ENCODE measurements around the gene MN1.
"Not testable (repeated sequence)": the region's sequence is repeated elsewhere in the genome, so short reads cannot be mapped to it uniquely, and the experiment has no call there.

MN1 gene

DNA sequence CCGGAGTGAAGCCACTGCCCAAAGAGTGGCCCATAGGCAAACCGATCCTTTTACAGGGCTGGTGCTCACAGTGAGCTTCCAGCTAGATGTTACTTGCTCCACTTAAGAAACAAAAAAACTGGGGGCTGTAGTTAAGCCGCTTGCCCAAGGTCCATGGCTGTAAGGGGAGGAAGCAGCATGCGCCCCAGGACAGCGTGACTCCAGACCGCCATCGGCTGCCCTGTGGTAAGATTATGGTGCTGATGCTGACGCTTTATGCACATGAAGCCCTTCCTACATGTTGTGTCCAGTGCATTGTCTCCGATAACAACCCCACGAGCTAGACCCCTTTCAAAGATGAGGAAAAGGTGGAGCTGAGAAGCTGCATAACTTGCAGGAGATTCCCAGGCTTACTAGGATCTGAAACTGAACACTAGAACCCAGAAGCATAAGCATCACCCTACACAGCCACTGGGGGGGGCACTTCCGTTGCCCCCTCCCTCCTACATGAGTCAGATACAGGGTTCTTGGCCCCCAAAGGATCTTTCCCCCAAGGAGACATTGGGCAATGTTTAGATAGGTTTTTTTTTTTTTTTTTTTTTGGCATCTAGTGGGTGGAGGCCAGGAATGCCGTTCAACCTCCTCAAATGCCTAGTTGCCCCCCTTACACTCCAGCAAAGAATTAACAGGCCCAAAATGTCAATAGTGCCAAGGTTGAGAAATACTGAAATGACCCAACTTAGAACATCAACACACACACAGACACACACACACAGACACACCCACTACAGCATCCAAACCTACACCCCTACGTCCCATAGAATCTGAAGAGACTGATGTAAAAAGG is 53.9 kb downstream of the MN1 start:
- in situ Hi-C loops (cut with HindIII; ENCODE audit: low sequenced_read_pairs): no loop called here

DNA sequence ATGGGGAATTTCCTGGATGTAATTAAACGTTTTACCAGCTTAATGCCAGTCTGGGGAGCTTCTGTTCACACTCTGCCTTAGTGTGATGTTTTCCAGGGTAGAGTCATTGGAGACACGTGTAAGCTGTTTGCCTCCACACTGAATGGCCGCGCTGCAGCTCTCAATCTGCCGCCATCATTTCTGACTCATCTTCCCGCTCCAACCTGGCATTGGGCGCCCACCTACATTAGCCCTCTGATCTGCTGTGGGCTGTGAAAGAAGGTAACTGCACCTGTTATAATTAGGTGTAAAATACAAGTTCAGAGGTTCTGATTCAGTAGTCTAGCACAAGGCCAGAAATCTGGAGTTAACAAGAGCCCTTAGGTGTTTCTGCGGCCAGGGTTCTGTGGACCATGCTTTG is 54.6 kb downstream of the MN1 start:
- in situ Hi-C loops (cut with HindIII; ENCODE audit: low sequenced_read_pairs): no loop called here

DNA sequence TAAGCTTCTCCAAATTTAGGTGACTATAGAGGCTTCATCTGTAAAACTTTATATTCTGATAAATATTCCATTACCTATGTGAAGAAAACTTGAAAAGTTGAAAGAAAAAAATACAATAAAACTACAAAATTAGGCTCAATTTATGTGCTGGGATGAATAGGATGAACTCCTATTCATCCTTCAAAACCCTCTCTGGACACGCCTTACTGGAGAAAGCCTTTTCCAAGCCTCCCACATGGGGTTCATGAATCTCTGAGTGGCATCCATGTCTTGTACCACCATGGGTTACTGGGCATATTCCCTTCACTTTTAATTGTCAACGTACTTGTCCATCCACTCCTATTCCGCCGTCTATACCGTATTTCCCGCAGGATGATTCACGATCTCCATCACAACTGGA is 55.7 kb downstream of the MN1 start:
- in situ Hi-C loops (cut with HindIII; ENCODE audit: low sequenced_read_pairs): no loop called here

DNA sequence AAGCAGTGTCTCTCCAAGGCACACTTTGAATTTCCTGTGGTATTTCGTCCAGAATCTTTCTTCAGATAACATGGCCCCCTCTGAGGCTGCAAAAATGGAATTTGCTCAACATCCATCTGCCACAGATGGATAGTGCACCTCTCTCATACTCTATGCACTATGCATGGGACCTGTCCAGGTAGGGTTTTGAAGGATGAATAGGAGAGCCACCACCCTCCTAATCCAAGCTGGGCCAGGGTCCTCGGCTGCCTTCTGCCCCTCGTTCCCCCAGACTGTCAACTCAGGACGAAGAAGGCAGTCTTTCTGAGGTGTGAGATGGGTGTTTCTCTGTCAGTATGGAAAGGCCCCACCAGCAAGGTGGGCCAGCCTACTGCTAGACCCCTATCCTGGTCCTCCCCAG is 56.4 kb downstream of the MN1 start:
- in situ Hi-C loops (cut with HindIII; ENCODE audit: low sequenced_read_pairs): no loop called here

DNA sequence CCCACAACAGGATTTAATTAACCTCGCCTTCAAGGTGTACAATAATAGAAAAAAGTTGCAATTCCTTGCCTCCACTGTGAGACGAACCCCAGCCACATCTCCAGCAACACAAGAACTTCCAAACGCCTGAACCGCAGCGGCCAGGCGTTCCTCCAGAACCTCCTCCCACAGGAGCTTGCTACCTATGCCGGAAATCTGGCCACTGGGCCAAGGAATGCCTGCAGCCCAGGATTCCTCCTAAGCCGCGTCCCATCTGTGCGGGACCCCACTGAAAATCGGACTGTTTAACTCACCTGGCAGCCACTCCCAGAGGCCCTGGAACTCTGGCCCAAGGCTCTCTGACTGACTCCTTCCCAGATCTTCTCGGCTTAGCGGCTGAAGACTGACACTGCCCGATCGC is 57.5 kb downstream of the MN1 start:
- in situ Hi-C loops (cut with HindIII; ENCODE audit: low sequenced_read_pairs): not testable (repeated sequence)

DNA sequence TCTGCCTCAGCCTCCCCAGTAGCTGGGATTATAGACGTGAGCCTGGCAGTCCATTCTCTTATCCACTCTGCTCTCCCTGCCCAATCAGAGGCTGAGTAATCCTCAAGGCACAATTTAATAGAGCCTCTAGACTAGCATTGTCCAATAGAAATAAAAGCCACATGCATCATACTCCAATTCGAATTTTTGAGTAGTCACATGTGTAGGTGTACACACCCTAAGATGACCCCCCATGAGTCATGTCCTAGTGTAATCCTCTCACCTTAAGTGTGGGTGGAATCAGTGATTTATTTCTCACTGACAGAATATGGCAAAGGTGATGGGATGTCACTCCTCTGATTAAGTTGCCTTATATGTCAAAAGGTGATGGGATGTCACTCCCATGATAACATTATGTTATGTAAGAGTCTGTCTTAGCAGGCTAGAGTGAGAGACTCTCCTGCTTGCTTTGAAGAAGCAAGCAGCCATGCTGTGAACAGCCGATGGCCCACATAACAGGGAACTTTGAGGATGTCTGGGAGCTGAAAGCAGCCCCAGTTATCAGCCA is 61.3 kb downstream of the MN1 start:
- in situ Hi-C loops (cut with HindIII; ENCODE audit: low sequenced_read_pairs): no loop called here

DNA sequence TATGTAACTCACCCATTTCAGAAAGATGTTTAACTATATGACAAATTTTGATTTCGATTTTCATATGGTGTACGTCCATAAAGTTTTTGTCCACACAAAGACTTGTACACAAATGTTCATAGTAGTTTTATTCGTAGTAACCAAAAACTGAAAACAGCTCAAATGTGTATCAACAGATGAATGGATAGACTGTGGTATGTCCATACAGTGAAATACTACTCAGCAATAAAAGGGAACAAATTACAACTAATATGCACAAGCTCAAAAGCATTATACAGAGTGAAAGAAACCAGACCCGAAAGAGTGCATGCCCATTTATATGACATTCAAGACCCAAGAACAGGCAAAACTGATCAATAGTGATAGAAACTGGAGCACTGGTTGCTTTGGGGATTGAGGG is 64.0 kb downstream of the MN1 start:
- in situ Hi-C loops (cut with HindIII; ENCODE audit: low sequenced_read_pairs): no loop called here

DNA sequence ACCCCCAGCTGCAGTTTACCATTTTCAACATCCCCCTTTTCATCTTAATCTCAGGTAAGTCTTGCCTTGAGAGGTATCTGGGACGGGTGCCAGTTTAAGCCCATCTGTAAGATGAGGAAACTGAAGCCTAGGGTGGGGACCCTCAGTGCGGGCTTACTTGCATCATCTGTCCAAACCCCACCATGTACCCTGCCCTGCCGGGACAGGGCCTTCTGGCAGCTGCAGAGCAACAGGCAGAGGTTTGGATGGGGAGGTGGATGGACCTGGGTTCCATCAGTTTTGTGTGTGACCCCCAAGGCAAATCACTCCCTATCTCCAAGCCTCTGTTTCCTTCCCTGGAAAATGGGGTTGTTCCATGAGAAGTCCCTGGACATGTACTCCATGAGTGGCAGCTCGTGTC is 67.5 kb downstream of the MN1 start:
- in situ Hi-C loops (cut with HindIII; ENCODE audit: low sequenced_read_pairs): no loop called here

DNA sequence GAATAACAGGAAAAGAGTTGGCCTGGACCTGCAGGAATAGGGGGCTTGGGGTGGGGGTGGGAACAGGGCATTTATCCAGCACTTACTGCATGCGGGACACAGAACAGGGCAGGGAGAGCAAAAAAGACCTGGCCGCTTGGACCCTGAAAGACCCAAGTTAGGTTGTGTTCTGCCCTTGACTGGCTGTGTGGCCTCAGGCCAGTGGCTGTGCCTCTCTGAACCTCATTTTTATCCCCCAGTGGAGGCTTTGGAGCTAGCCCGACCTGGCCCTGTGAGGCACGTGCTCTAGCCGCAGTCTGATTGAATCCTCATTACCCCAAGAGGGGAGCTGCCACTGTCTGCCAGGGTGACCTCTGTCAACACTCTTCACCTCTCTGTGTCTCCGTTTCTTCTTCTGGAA is 68.7 kb downstream of the MN1 start:
- in situ Hi-C loops (cut with HindIII; ENCODE audit: low sequenced_read_pairs): no loop called here

DNA sequence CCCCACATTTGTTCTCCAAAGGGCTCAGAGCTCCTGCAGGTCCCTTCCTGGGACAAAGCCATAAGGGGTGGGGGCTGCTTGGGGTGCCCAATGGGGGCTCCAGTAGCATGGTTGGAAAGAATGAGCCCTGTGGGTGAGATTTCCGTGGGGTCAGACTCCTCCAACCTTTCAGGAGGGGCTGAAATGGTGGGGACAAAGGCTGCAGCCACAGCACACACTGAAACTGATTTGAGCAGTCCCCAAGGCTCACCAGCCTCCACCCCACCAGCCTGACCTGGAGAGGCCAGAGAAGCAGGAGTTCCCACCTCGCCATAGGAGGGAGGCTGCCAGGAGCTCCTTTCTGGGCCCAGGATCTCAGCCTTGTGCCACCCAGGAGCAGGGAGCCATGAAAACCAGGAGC is 69.2 kb downstream of the MN1 start:
- in situ Hi-C loops (cut with HindIII; ENCODE audit: low sequenced_read_pairs): no loop called here

DNA sequence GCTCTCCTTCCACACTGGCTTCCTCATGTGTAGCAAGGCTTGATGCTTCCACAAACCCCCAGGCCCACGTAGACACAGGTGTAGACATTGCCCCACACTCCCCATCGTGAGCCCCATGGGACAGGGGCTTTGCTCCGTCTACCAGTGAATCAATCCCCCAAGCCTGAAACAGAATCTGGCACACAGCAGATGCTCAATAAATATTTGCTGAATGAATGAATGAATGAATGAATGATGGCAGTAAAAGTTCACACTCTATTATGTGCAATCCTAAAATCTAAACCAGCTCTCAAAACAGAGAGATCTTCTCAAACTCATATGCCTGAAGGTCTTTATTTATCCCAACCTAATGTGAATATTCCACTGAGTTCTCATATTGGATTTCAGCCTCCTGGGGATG is 69.9 kb downstream of the MN1 start:
- in situ Hi-C loops (cut with HindIII; ENCODE audit: low sequenced_read_pairs): no loop called here

DNA sequence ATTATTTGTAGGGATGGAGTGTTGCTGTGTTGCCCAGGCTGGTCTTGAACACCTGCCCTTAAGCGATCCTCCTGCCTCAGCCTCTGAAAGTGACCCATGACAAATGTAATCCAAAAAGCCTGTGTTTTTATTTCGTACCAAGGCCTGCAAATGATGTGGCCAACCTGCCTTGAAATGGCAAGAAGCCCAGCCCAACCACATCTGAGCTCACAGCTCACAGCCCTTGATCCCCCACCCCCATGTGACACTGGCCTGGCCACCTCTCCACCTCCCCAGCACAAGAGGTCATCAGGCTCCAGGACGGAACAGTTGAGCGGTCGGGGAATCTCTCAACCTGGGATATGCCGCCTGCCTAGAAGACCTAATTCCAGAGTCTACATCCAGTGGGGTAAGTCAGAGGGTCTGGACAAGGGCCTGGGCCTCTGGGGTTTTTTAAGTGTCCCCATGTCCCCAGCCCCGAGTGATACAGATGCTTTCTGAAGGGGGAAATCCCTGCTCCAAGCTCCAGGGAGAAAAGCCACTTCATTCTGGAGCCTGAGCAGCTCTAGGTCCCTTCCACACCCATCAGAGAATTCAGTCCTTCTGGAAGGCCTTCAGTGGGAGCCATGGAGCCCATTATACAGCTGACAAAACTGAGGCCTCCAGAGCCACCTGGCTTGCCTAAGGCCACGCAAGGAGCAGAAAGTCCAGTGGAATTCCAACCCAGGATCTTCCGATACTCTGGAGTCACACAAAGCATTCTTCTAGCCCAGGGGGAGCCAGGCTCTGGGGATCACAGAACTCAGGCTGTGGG is 70.7 kb downstream of the MN1 start:
- in situ Hi-C loops (cut with HindIII; ENCODE audit: low sequenced_read_pairs): no loop called here

DNA sequence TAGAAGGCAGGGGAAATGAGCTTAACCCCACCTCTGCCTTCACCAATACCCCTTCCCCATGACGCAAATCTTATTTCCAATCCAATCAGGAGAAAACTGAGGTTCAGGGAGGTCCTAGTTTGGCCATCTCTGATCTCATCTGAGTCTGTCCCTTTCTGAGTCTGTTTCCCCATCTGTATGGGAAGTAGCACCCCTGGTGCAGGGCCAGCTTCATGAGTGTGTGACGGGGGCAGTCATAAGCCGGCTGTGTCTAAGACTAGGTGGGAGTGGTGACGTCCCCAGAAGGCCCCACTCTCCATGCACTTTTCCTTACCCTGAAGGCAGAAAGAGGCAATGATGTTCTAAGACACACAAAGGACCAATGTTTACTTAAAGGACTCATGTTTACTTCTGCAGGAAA is 72.3 kb downstream of the MN1 start:
- in situ Hi-C loops (cut with HindIII; ENCODE audit: low sequenced_read_pairs): no loop called here

DNA sequence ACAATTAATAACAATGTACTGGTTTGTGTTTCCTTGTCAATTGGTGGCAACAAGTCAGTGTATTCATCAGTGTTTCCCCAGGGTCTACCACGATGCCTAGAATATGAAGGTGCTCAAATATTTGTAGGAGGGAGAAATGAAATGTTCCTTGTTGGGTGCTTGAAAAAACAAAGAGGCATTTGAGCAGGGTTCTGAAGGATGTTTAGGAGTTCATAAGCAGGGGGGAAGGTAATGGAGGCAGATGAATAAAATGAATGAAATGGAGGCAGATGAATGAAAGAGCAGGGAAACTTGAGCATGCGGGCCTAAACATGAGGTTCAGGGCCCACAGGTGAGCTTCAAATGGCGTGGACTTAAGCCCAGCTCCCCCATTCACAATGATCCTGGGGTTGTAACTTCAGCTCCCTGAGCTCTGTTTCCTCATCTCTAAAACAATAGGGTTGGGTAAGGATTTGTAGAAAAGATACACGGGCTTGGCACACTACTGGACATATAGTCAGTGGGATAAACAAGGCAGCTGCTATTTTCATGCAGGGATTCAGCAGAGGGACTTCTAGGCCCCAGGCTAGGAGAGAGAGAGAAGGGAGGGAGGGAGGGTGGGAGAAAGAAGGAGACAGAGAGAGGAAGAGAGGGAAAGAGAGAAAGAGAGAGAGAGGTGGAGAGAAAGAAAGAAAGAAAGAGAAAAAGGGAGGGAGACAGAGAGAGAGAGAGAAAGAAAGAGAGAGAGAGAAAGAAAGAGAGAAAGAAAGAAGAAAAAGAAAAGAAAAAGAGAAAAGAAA is 73.7 kb downstream of the MN1 start:
- in situ Hi-C loops (cut with HindIII; ENCODE audit: low sequenced_read_pairs): no loop called here

DNA sequence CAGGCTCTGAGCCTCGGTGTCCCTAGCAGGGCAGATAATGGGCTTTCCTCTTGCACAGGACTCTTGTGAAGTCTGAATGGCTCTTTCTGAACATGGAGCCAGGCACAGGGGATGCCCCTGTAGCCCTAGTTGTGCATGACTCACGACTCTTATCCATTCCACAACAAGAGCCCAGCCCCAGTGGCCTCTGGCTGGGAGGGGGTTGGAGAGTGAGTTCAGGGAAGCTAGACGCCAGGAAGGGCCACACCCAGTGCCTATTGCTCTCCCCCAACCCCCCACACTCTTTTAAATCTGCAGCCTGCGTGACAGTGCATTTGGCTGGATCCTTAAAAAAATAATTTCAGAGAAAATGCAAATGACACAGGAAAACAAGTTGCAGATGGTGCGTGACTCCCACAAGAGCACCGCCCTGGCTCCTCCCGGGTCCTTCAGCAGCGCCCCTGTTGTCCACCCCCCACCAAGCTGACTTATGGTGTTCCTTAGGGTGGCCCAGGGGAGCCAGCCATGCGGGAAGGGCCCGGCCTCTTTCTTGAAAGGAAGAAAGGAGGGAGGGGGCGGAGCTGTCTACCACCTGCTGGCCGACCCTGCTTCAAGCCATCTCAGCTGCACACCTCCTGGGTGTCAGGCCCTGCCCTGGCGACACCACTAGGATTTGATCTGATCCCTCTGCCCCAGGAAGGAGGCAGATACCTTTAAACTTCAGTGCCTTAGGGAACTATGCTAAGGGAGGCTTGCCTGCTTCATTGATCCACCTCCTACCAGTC is 74.7 kb downstream of the MN1 start:
- in situ Hi-C loops (cut with HindIII; ENCODE audit: low sequenced_read_pairs): no loop called here

DNA sequence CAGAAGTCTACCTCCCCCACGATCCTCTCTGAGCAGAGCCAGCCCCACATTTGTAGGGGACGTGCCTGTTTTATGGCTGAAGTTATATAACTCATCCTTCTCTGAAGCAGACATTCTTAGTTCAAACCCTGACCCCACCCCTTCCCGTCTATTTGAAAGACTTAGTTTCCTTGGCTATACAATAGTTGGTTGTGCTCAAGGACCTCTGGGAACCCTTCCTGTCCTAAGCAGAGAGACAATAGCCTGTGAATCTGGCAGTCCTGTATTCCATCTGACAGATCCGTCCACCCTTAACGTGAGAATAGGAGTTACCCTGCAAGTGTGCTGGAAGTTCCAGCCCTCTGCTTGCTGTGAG is 75.2 kb downstream of the MN1 start:
- in situ Hi-C loops (cut with HindIII; ENCODE audit: low sequenced_read_pairs): no loop called here

DNA sequence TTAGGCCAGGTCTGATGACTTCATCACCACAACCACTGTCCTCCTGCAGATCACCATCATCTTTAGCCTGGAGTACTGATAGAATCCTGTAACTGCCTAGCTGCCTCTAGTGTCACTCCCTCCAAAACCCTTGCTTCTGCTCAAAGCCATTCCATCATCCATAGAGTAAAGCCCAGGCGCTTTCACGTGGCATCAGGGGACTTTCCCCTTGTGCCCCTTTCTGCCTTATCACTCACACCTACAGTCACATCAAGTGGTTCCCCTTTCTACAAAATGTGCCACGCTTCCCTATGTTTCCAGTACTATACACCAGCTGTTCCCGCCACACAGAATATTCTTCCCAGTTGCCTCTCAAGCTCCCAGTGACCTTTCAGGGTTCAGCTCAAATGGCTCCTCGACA is 75.9 kb downstream of the MN1 start:
- in situ Hi-C loops (cut with HindIII; ENCODE audit: low sequenced_read_pairs): no loop called here

DNA sequence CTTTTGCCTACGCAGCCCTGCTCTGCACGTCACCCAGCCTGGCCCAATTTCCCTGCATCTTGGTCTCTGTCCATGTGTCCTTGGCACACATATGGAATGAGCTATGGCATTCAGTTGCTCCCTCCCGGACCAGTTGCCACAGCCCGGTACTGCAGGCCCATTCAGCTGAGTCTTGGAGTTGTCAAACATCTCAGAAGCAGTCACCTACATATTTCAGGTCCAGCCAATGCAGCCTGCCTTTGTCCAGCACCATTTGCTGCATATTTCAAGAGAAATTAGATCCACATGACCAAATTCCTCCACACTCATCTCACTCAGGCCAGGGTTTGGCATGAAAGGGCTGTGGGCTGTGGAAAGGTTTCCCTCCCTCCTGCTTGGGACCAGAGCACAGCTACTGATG is 76.8 kb downstream of the MN1 start:
- in situ Hi-C loops (cut with HindIII; ENCODE audit: low sequenced_read_pairs): no loop called here

DNA sequence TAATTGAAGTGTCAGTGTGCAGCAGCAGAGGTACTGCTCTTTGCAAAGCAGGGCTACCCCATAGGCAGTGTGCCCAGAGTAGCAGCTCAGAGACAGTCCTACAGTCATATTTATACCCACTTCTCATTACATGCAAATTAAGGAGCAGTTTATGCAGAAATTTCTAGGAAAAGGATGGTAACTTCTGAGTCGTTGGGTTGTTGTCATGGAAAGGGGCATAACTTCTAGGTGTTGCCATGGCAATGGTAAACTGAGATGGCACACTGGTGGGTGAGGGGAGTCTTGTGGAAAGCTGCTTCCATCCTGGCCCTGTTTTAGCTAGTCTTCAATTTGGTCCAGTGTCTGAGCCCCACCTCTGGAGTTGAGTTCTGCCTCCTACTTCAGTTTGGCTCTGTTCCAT is 77.4 kb downstream of the MN1 start:
- in situ Hi-C loops (cut with HindIII; ENCODE audit: low sequenced_read_pairs): no loop called here

DNA sequence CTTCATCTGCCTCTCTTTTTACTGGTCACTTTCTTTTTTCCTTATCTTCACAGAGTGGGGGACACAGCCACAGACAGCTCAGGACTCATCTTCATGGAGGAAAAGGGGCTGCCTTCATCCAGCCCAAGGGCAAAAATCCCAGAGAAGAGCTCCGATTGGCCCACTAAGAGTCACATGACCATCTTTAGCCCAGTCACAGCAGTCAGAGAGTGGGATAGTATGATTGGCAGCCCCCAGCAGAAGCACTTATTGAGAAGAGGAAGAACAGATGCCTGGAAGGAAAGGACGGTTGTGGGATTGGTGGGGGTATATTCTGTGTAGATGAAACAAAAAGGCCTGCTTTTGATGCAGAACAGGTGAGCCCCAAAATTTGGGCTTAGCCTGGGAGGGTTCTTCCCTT is 77.8 kb downstream of the MN1 start:
- in situ Hi-C loops (cut with HindIII; ENCODE audit: low sequenced_read_pairs): no loop called here

DNA sequence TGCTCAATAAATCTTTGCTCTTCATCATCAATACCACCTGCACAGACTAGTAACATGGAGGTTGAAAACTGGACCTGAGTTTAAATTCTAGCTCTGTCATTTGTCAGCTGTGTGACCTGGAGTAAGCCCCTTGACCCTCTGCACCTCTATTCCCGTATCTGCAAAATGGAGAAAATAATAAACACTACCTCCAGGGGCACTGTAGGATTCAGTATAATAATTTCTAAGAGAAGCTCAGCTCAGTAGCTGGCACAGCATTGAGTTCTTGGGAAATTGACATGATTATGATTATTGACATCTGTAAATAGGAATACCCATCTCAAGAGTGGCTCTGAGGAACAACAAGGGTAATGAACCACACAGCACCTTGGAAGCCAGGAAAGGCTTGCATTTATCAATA is 78.4 kb downstream of the MN1 start:
- in situ Hi-C loops (cut with HindIII; ENCODE audit: low sequenced_read_pairs): no loop called here
